Measurements from ENCODE around the gene SV2A.

The SV2A gene

DNA sequence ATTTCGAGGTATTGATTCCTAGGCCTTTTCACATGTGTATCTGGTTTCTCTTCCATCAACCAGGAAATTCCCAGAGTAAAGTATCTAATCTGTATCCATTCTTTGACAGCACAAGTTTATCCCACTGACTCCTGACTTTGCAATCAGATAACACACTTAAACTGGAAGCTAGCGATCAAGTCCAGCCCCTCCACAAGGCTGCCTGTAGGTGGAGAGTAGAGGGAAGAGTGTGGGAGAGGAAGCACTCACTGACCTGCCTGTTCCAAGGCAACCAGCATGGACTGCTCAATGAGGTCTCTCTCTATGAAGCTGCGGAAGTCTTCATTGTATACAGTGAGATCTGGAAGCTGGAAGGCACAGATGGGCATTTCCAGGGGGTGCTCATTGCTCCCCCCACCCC is 49.4 kb upstream of the SV2A start:
- no peak overlapping the region for H3K4me3 ChIP-seq (ENCODE audit: low read depth, low read length)
- POLR2A ChIA-PET = no interaction called here
- no peaks in the 10 kb centered on the region for H3K4me1 ChIP-seq (ENCODE audit: control insufficient read depth, insufficient read depth, low read length)
- H3K36me3 ChIP-seq (ENCODE audit: control insufficient read depth in 2 of 2, insufficient read depth in 1 of 2, low read length in 2 of 2) = peaks cover 31 to 91% of the 10 kb centered on the region in 2 experiments
- CTCF ChIA-PET = interaction anchor here (0.7 to 1.5 kb wide), 4 partner anchors 9 to 220 kb away, joined by 3 to 5 read pairs (median 4); no protein-coding TSS in a partner anchor
- H3K9me3 ChIP-seq (ENCODE audit: control insufficient read depth, insufficient read depth, low read depth, low read length) = no peaks in the 10 kb centered on the region
- no peak overlapping the region for H3K27ac ChIP-seq (ENCODE audit: extremely low read depth, low read depth, low read length)
- TF ChIP-seq EGR2 (tag by site-specific recombination; IDR thresholded peaks at IDR 0.05; ENCODE audit: low read depth) (peak; percentile 53; the same call in 1 of the 2 replicates), ZNF114 (tag by site-specific recombination; IDR thresholded peaks at IDR 0.05) (no peak)

DNA sequence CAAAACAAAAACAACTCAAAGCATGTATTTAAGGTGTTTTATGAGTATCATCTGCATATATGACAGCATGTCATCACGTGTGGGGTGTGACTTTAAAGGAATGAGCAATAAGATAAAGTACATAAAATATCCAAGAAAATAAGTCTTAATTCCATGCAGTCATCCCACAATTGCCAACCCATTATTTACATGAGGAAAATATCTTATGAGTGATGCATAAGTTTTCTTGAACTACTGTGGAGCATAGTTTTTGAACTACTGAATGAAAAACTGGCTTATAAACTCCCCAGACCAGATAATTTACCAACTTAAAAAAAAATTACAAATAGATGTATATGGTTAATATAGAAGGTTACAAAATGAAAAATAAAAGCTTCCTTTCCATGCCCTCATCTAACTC is 48.8 kb upstream of the SV2A start:
- no peaks in the 10 kb centered on the region for H3K4me1 ChIP-seq (ENCODE audit: control insufficient read depth, insufficient read depth, low read length)
- no peak overlapping the region for H3K4me3 ChIP-seq (ENCODE audit: low read depth, low read length)
- POLR2A ChIA-PET = no interaction called here
- no peak overlapping the region for H3K27ac ChIP-seq (ENCODE audit: extremely low read depth, low read depth, low read length)
- H3K9me3 ChIP-seq (ENCODE audit: control insufficient read depth, insufficient read depth, low read depth, low read length) = no peaks in the 10 kb centered on the region
- CTCF ChIA-PET = interaction anchor here (0.9 to 1.5 kb wide), 3 partner anchors 9 to 221 kb away, joined by 3 to 5 read pairs (median 4); no protein-coding TSS in a partner anchor
- H3K36me3 ChIP-seq (ENCODE audit: control insufficient read depth in 2 of 2, insufficient read depth in 1 of 2, low read length in 2 of 2) = peaks cover 33 to 88% of the 10 kb centered on the region in 2 experiments
- TF ChIP-seq ZNF664 (tag by site-specific recombination; IDR thresholded peaks at IDR 0.05) (no peak), ZNF544 (tag by site-specific recombination; IDR thresholded peaks at IDR 0.05) (no peak), HOXD13 (CRISPR knock-in tag; IDR thresholded peaks at IDR 0.05; ENCODE audit: borderline replicate concordance) (no peak), ZBTB1 (tag by site-specific recombination; IDR thresholded peaks at IDR 0.05) (no peak), ZNF184 (tag by site-specific recombination; IDR thresholded peaks at IDR 0.05) (no peak), ZNF660 (tag by site-specific recombination; IDR thresholded peaks at IDR 0.05) (no peak)

DNA sequence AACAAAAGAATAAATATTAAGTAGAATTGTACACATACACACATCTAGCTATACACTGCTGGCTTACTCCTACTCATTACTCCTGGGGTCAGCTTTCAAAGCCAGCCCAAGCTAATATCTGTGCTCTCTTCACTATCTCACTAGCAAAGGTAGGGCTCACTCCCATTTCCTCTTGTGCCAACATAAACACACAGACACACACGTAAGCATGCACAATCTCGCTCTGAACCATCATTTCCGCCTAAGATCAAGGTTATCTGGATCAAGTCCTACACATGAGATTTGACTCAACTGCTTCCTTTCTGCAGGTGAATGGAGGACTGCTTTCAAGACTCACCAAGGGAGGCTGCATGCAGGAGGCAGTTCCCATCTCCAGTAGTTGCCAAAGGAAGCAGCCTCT is 47.8 kb upstream of the SV2A start:
- no peaks in the 10 kb centered on the region for H3K4me1 ChIP-seq (ENCODE audit: control insufficient read depth, insufficient read depth, low read length)
- H3K4me3 ChIP-seq (ENCODE audit: low read depth, low read length) = no peak overlapping the region
- ChIA-PET POLR2A (no interaction called here), CTCF (interaction anchor here (0.9 to 1.3 kb wide), 3 partner anchors 10 to 222 kb away, joined by 3 to 4 read pairs (median 4); no protein-coding TSS in a partner anchor)
- H3K36me3 ChIP-seq (ENCODE audit: control insufficient read depth in 2 of 2, insufficient read depth in 1 of 2, low read length in 2 of 2) = peaks cover 36 to 88% of the 10 kb centered on the region in 2 experiments
- TF ChIP-seq ZNF302 (tag by site-specific recombination; IDR thresholded peaks at IDR 0.05; ENCODE audit: low read depth) (no peak), ZNF184 (tag by site-specific recombination; IDR thresholded peaks at IDR 0.05) (no peak), ZNF433 (tag by site-specific recombination; IDR thresholded peaks at IDR 0.05; ENCODE audit: low read depth) (no peak), ZNF155 (tag by site-specific recombination; IDR thresholded peaks at IDR 0.05) (no peak), ZNF341 (tag by site-specific recombination; IDR thresholded peaks at IDR 0.05; ENCODE audit: low read depth) (no peak), ZNF830 (tag by site-specific recombination; IDR thresholded peaks at IDR 0.05; ENCODE audit: low read depth) (no peak), ZNF621 (tag by site-specific recombination; IDR thresholded peaks at IDR 0.05) (no peak), SP3 (tag by site-specific recombination; IDR thresholded peaks at IDR 0.05) (no peak), ZFHX2 (tag by site-specific recombination; conservative IDR thresholded peaks at IDR 0.05) (no peak), FEZF1 (tag by site-specific recombination; IDR thresholded peaks at IDR 0.05) (no peak), ZNF416 (tag by site-specific recombination; IDR thresholded peaks at IDR 0.05) (no peak), MZF1 (tag by site-specific recombination; IDR thresholded peaks at IDR 0.05; ENCODE audit: borderline replicate concordance) (no peak), ZNF792 (tag by site-specific recombination; IDR thresholded peaks at IDR 0.05) (no peak), ZBTB17 (tag by site-specific recombination; IDR thresholded peaks at IDR 0.05) (no peak), ZNF701 (tag by site-specific recombination; IDR thresholded peaks at IDR 0.05) (no peak), ZNF600 (tag by site-specific recombination; IDR thresholded peaks at IDR 0.05) (no peak)
- TF ChIP-seq, protein P1, sequence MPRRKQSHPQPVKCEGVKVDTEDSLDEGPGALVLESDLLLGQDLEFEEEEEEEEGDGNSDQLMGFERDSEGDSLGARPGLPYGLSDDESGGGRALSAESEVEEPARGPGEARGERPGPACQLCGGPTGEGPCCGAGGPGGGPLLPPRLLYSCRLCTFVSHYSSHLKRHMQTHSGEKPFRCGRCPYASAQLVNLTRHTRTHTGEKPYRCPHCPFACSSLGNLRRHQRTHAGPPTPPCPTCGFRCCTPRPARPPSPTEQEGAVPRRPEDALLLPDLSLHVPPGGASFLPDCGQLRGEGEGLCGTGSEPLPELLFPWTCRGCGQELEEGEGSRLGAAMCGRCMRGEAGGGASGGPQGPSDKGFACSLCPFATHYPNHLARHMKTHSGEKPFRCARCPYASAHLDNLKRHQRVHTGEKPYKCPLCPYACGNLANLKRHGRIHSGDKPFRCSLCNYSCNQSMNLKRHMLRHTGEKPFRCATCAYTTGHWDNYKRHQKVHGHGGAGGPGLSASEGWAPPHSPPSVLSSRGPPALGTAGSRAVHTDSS (tag by site-specific recombination; IDR thresholded peaks at IDR 0.05) = no peak
- no peaks in the 10 kb centered on the region for H3K9me3 ChIP-seq (ENCODE audit: control insufficient read depth, insufficient read depth, low read depth, low read length)
- no peak overlapping the region for H3K27ac ChIP-seq (ENCODE audit: extremely low read depth, low read depth, low read length)
